Thyroid gland (tissue), 4 donors: ENCODE results near the gene TMUB2. TPM values are rescaled to one million over a fixed set of nuclear protein-coding genes. Genes with fewer than 3 reads are reported as not detected.
A peak's percentile ranks its signal among the peaks of the same experiment; 100 is the strongest.

Experiments used
- DNase-seq, 2 donors: peaks; one replicate each; pipeline ENCODE4 v3.0.0-alpha.2; 2019
- H3K27ac ChIP-seq, 3 donors: fragments of 200-600 bp; sonication (generic); 1 replicate in 2 of 3; 2 replicates in 1 of 3; pipeline ENCODE4 v1.5.1; 2016 to 2019; ENCODE audit warnings: mild to moderate bottlenecking in 1 of 3, moderate library complexity in 1 of 3
- H3K27me3 ChIP-seq: fragments of 200-600 bp; sonication (generic); one replicate; pipeline ENCODE4 v1.5.1; 2019
- H3K36me3 ChIP-seq, 2 donors: fragments of 200-600 bp; sonication (generic); one replicate each; pipeline ENCODE4 v1.5.1; 2016 to 2019
- H3K4me1 ChIP-seq, 2 donors: fragments of 200-600 bp; sonication (generic); one replicate each; pipeline ENCODE4 v1.5.1; 2017 to 2019
- H3K4me3 ChIP-seq, 3 donors: fragments of 200-600 bp; sonication (generic); replicated peaks in 1 of 3; 1 replicate in 2 of 3; 2 replicates in 1 of 3; pipeline ENCODE4 v1.5.1; 2016; ENCODE audit warnings: mild to moderate bottlenecking in 1 of 3
- H3K9me3 ChIP-seq: fragments of 200-600 bp; sonication (generic); one replicate; pipeline ENCODE4 v1.5.1; 2017
- CTCF ChIP-seq, 6 experiments: fragments of 200-600 bp in 3 of 6; fragments of 450-650 bp in 3 of 6; sonication (generic) in 3 of 6; IDR thresholded peaks; one replicate each; pipeline ENCODE4 v1.5.1; 2016 to 2019; ENCODE audit warnings: antibody characterized with exemption in 6 of 6, mild to moderate bottlenecking in 2 of 6, inconsistent platforms in 1 of 6, moderate library complexity in 1 of 6
- POLR2A ChIP-seq, 2 donors: fragments of 450-650 bp; IDR thresholded peaks; one replicate each; pipeline ENCODE4 v1.6.1; 2017; ENCODE audit warnings: antibody characterized with exemption in 2 of 2, mild to moderate bottlenecking in 2 of 2, moderate library complexity in 1 of 2
- WGBS, 2 donors: methylation state at CpG; one replicate each; pipeline ENCODE4 v1.1.5; 2017; 5-methylcytosine and 5-hydroxymethylcytosine counted together
- intact Hi-C: fragments of 100-400 bp; cut with DNase I; formaldehyde crosslinking; loops from one replicate; pipeline ENCODE4 v1.15.1; 2023
- total RNA-seq, 4 donors: library from RNA; depleted of rRNA; stranded (reverse); fragments of >200 nt; gene quantifications; one replicate each; pipeline ENCODE4 v1.2.3, GENCODE V29; 2016

Gene TMUB2
- total RNA-seq, 4 donors from 2014 or later = 30.6 to 50.5 (median 44.6) TPM

GRCh38 chr17:44187131-44187899 is 543 bp downstream of the TMUB2 start:
- Histone ChIP-seq H3K9me3 (no peaks in the 10 kb centered on the region), H3K27me3 (no peaks in the 10 kb centered on the region), H3K4me3 (peak overlapping the region; percentile 46 to 73 (median 72)), H3K27ac (peak overlapping the region; percentile 88 to 92 (median 90)), H3K4me1 (peaks cover 13 to 32% of the 10 kb centered on the region in 2 donors), H3K36me3 (peaks cover 6 to 14% of the 10 kb centered on the region in 2 donors)
- 3 to 5% methylated on average over 17 to 32 of the region's 32 CpGs for WGBS, 2 donors
- intact Hi-C loops = no loop called here
- TF ChIP-seq CTCF (IDR thresholded peaks at IDR 0.05) (no peak), POLR2A (IDR thresholded peaks at IDR 0.05) (no peak)
- peak in 1 of 2 donors; percentile 38 for DNase-seq

GRCh38 chr17:44188576-44189403 is 2.0 kb downstream of the TMUB2 start:
- no peak overlapping the region for H3K4me3 ChIP-seq
- peak overlapping the region in 1 of 3 donors; percentile 90 for H3K27ac ChIP-seq
- intact Hi-C loops = no loop called here
- no peaks in the 10 kb centered on the region for H3K9me3 ChIP-seq
- peaks cover 13 to 32% of the 10 kb centered on the region in 2 donors for H3K4me1 ChIP-seq
- DNase-seq = no peak
- no peak for TF ChIP-seq CTCF (IDR thresholded peaks at IDR 0.05)
- no peak for TF ChIP-seq POLR2A (IDR thresholded peaks at IDR 0.05)
- no peaks in the 10 kb centered on the region for H3K27me3 ChIP-seq
- H3K36me3 ChIP-seq = peaks cover 14 to 15% of the 10 kb centered on the region in 2 donors
- WGBS, 2 donors = 91 to 96% methylated on average over 12 of the region's 12 CpGs

GRCh38 chr17:44190481-44190880 is 3.7 kb downstream of the TMUB2 start:
- WGBS, 2 donors = 94 to 97% methylated on average over 10 of the region's 10 CpGs
- intact Hi-C loops = no loop called here
- H3K27ac ChIP-seq = no peak overlapping the region

GRCh38 chr17:44191369-44191768 is 4.6 kb downstream of the TMUB2 start:
- peaks cover 29 to 31% of the 10 kb centered on the region in 2 donors for H3K36me3 ChIP-seq
- intact Hi-C loops = no loop called here
- H3K27ac ChIP-seq = peak overlapping the region in 1 of 3 donors; percentile 33
- DNase-seq = peak; percentile 76 to 77
- TF ChIP-seq CTCF (IDR thresholded peaks at IDR 0.05) (no peak), POLR2A (IDR thresholded peaks at IDR 0.05) (no peak)
- H3K27me3 ChIP-seq = no peaks in the 10 kb centered on the region
- WGBS, 2 donors = 57 to 68% methylated on average over 5 of the region's 5 CpGs
- no peak overlapping the region for H3K4me3 ChIP-seq
- H3K4me1 ChIP-seq = peaks cover 13 to 18% of the 10 kb centered on the region in 2 donors
- H3K9me3 ChIP-seq = no peaks in the 10 kb centered on the region

More at GRCh38 chr17:44190481-44190880, 3.7 kb downstream of the TMUB2 start:
- TF ChIP-seq POLR2A (IDR thresholded peaks at IDR 0.05) (no peak), CTCF (IDR thresholded peaks at IDR 0.05) (no peak)
- Histone ChIP-seq H3K4me1 (peaks cover 13 to 23% of the 10 kb centered on the region in 2 donors), H3K36me3 (peaks cover 29 to 31% of the 10 kb centered on the region in 2 donors), H3K27me3 (no peaks in the 10 kb centered on the region), H3K9me3 (no peaks in the 10 kb centered on the region), H3K4me3 (no peak overlapping the region)
- no peak for DNase-seq
